Smooth muscle cell (in vitro differentiated cells): Measurements from ENCODE around the gene WLS. TPM values are rescaled to one million over a fixed set of nuclear protein-coding genes. Genes with fewer than 3 reads are reported as not detected.

Source experiments
- DNase-seq: peaks from one replicate; lab custom pipeline; 2025; ENCODE audit not compliant: unreplicated experiment; lab: John Stamatoyannopoulos, UW
- H2AFZ ChIP-seq: fragments of 200-600 bp; sonication (generic); 2 replicates; pipeline ENCODE4 v1.6.0; 2016; ENCODE audit warnings: antibody characterized with exemption, low read depth, mild to moderate bottlenecking
- H3F3A ChIP-seq: fragments of 200-600 bp; sonication (generic); 2 replicates; pipeline ENCODE4 v1.6.0; 2017; ENCODE audit warnings: antibody characterized with exemption, low read depth
- H3K27ac ChIP-seq: fragments of 200-600 bp; sonication (generic); 2 replicates; pipeline ENCODE4 v1.5.1; 2016; ENCODE audit warnings: low read depth, mild to moderate bottlenecking
- H3K27me3 ChIP-seq: fragments of 200-600 bp; sonication (generic); 2 replicates; pipeline ENCODE4 v1.6.1; 2016; ENCODE audit warnings: low read depth, mild to moderate bottlenecking
- H3K36me3 ChIP-seq: fragments of 200-600 bp; sonication (generic); 2 replicates; pipeline ENCODE4 v1.5.1; 2016; ENCODE audit warnings: low read depth
- H3K4me1 ChIP-seq: fragments of 200-600 bp; sonication (generic); 2 replicates; pipeline ENCODE4 v1.5.1; 2016; ENCODE audit warnings: low read depth
- H3K4me2 ChIP-seq: fragments of 200-600 bp; sonication (generic); 2 replicates; pipeline ENCODE4 v1.6.0; 2016; ENCODE audit warnings: mild to moderate bottlenecking
- H3K4me3 ChIP-seq: fragments of 200-600 bp; sonication (generic); 2 replicates; pipeline ENCODE4 v1.5.1; 2016; ENCODE audit warnings: mild to moderate bottlenecking
- H3K79me2 ChIP-seq: fragments of 200-600 bp; sonication (generic); 2 replicates; pipeline ENCODE4 v1.6.0; 2016; ENCODE audit warnings: low read depth, mild to moderate bottlenecking
- H3K9ac ChIP-seq: fragments of 200-600 bp; sonication (generic); 2 replicates; pipeline ENCODE4 v1.6.0; 2016; ENCODE audit warnings: low read depth
- H3K9me3 ChIP-seq: fragments of 200-600 bp; sonication (generic); replicated peaks from 2 replicates; pipeline ENCODE4 v1.5.1; 2016; ENCODE audit warnings: low read depth
- H4K20me1 ChIP-seq: fragments of 200-600 bp; sonication (generic); 2 replicates; pipeline ENCODE4 v1.6.0; 2016; ENCODE audit warnings: low read depth
- CTCF ChIP-seq: fragments of 200-600 bp; sonication (generic); IDR thresholded peaks from 2 replicates; pipeline ENCODE4 v1.5.1; 2017; ENCODE audit warnings: borderline replicate concordance, mild to moderate bottlenecking, antibody characterized with exemption; ENCODE audit not compliant: insufficient read depth, poor library complexity, severe bottlenecking
- WGBS: methylation state at CpG from one replicate; pipeline ENCODE4 v1.1.7; 2016; ENCODE audit warnings: low lambda C conversion rate; 5-methylcytosine and 5-hydroxymethylcytosine counted together
- polyA plus RNA-seq: library from polyadenylated mRNA; unstranded; fragments of >200 nt; fragmentation: Nextera tagmentation; extraction: Ambion mirVana; gene quantifications from 2 replicates; pipeline ENCODE4 v1.2.1, GENCODE V29; 2016
- total RNA-seq: library from RNA; depleted of rRNA; stranded (reverse); fragments of >200 nt; gene quantifications from 2 replicates; pipeline ENCODE4 v1.2.3, GENCODE V29; 2014

Gene WLS
- total and polyA plus RNA-seq, 2 experiments from 2014 or later, result 58.1 to 112 TPM

- Histone ChIP-seq H4K20me1 (no peaks in the 10 kb centered on the region), H3K79me2 (no peaks in the 10 kb centered on the region), H3K36me3 (no peaks in the 10 kb centered on the region), H3K4me2 (peak overlapping the region; percentile 27), H3F3A (peaks cover 21% of the 10 kb centered on the region), H3K9me3 (no peaks in the 10 kb centered on the region), H3K27me3 (no peaks in the 10 kb centered on the region), H3K27ac (peak overlapping the region; percentile 16), H3K4me3 (no peak overlapping the region), H3K4me1 (peaks cover 13% of the 10 kb centered on the region), H2AFZ (no peak overlapping the region), H3K9ac (no peak overlapping the region)
- TF ChIP-seq CTCF, result no peak
- no peak for DNase-seq
- WGBS, result 66% methylated on average over 10 of the region's 10 CpGs
Observed at GRCh38 chr1:68145418-68146126, 86.8 kb downstream of the WLS start.

- H3K9ac ChIP-seq, result no peak overlapping the region
- DNase-seq, result no peak
- H3K27ac ChIP-seq, result peak overlapping the region; percentile 16
Observed at GRCh38 chr1:68144856-68145255, 87.5 kb downstream of the WLS start.

GRCh38 chr1:68143633-68144032 lies 88.7 kb downstream of the WLS start:
- Histone ChIP-seq H2AFZ (no peak overlapping the region), H3K27me3 (no peaks in the 10 kb centered on the region), H3K4me1 (peaks cover 17% of the 10 kb centered on the region), H3K4me2 (no peak overlapping the region), H3F3A (peaks cover 26% of the 10 kb centered on the region), H3K9me3 (no peaks in the 10 kb centered on the region), H3K27ac (no peak overlapping the region), H3K79me2 (no peaks in the 10 kb centered on the region), H3K36me3 (no peaks in the 10 kb centered on the region), H4K20me1 (no peaks in the 10 kb centered on the region), H3K9ac (no peak overlapping the region), H3K4me3 (no peak overlapping the region)
- DNase-seq, result no peak
- TF ChIP-seq CTCF, result no peak
- WGBS, result 92% methylated on average over 2 of the region's 2 CpGs

More at GRCh38 chr1:68144856-68145255, 87.5 kb downstream of the WLS start:
- no peak for TF ChIP-seq CTCF
- Histone ChIP-seq H3K36me3 (no peaks in the 10 kb centered on the region), H3K4me1 (peaks cover 17% of the 10 kb centered on the region), H3K27me3 (no peaks in the 10 kb centered on the region), H3K9me3 (no peaks in the 10 kb centered on the region), H3K4me2 (peak overlapping the region; percentile 27), H3K79me2 (no peaks in the 10 kb centered on the region), H2AFZ (no peak overlapping the region), H3F3A (peaks cover 26% of the 10 kb centered on the region), H4K20me1 (no peaks in the 10 kb centered on the region), H3K4me3 (no peak overlapping the region)
- WGBS, result 71% methylated on average over 4 of the region's 4 CpGs

GRCh38 chr1:68142461-68142860 lies 89.9 kb downstream of the WLS start:
- H3K27me3 ChIP-seq, result no peaks in the 10 kb centered on the region
- H3K9ac ChIP-seq, result peak overlapping the region; percentile 46
- H3F3A ChIP-seq, result peaks cover 26% of the 10 kb centered on the region
- no peaks in the 10 kb centered on the region for H3K9me3 ChIP-seq
- H2AFZ ChIP-seq, result no peak overlapping the region
- TF ChIP-seq CTCF, result no peak
- peak overlapping the region; percentile 84 for H3K27ac ChIP-seq
- H3K79me2 ChIP-seq, result no peaks in the 10 kb centered on the region
- no peak overlapping the region for H3K4me3 ChIP-seq
- no peaks in the 10 kb centered on the region for H3K36me3 ChIP-seq
- DNase-seq, result no peak
- no peaks in the 10 kb centered on the region for H4K20me1 ChIP-seq
- 70% methylated on average over 3 of the region's 3 CpGs for WGBS
- H3K4me1 ChIP-seq, result peaks cover 17% of the 10 kb centered on the region
- H3K4me2 ChIP-seq, result no peak overlapping the region
